Posterior vena cava (tissue), 2 donors: ENCODE measurements around the gene QTRT2. TPM values are rescaled to one million over a fixed set of nuclear protein-coding genes. Genes with fewer than 3 reads are reported as not detected.

ENCODE experiments used
- DNase-seq: peaks from one replicate; pipeline ENCODE4 v3.0.0-alpha.2; 2020; ENCODE audit warnings: low spot score
- intact Hi-C, 2 donors: fragments of 100-400 bp; cut with DNase I; formaldehyde crosslinking; loops; one replicate each; pipeline versions ENCODE4 v1.14.1 to v1.14.2; 2022 to 2023
- long read RNA-seq, 2 donors: library from polyadenylated mRNA; unstranded; transcript quantifications; one replicate each; pipeline ENCODE4 v2.0.0, GENCODE V29; 2020 to 2021
- total RNA-seq, 2 donors: library from RNA; stranded (reverse); fragmentation: NEBNext Ultra II Directional; extraction: Animal tissue kit (Norgen Biotek cat#: 25700); gene quantifications; one replicate each; pipeline ENCODE4 v1.2.1, GENCODE V29; 2021
- donor health status: DM: yes; HTN: yes; CAD: no.
- donor health status: DM: yes; HTN: yes; CAD: no.

Gene QTRT2
- 10 to 100 TPM; 16.4 to 16.9 TPM for total RNA-seq
- long read RNA-seq, donor 1, full-length matches to known transcripts: 3 of 4 reads
- long read RNA-seq, donor 1, partial matches to known transcripts: 1 of 4 reads
- long read RNA-seq, donor 1, other reads (novel, unspliced or antisense): 0 of 4 reads
- long read RNA-seq, donor 2, partial matches to known transcripts: 4 of 5 reads
- long read RNA-seq, donor 2, other reads (novel, unspliced or antisense): 1 of 5 reads

DNA sequence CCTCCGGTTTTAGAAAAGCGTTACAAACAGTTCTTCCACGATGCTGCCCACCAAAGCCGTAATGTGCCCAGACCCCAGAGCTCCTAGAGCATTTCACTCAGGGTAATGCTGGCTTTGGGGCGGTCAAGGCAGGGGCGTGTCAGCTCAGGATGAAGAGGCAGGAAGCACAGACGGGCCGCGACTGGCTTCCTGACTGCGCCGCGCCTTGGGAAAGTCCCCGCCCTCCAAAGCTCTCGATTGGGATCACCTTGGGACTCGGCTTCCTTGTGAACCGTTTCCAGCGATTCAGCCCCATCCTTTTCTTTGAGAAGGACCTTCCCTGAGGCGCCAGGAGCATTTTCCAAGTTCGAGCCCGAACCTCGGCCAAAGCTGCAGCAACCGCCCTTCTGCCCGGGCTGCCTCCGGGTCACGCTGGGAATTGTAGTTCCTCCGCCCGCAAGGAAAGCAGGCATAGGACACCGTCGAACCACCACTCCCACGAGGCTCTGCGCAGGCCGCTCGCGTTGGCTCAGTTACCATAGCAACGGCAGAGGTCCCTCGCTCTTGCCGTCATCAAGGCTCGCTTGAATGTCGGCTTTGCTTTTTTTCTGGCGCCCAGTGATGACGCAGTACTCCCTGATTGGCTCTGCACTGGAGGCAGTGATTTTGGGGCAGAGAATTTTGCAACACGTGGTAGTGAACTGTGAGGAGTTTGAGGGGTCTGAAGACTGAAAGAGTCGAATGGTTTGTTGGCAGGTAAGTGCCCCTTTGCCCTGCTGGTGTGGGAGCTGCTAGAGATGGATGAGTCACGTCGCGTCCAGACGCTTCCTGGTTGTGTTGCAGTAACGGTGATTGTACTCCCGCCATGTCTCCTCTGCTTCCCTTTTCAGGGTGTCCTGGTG, at the start of gene QTRT2, which contains the start of gene CCDC191:
Gene QTRT2 (plus strand): TSS at position 608 of the 881 bp plus-strand sequence. CDS start 8,521 bp downstream, outside the sequence.
Gene CCDC191 (minus strand): TSS at position 397 of the 881 bp plus-strand sequence. CDS start 60 bp downstream, at position 337.
- intact Hi-C loops: no loop called here
- DNase-seq: peak; percentile 99

DNA sequence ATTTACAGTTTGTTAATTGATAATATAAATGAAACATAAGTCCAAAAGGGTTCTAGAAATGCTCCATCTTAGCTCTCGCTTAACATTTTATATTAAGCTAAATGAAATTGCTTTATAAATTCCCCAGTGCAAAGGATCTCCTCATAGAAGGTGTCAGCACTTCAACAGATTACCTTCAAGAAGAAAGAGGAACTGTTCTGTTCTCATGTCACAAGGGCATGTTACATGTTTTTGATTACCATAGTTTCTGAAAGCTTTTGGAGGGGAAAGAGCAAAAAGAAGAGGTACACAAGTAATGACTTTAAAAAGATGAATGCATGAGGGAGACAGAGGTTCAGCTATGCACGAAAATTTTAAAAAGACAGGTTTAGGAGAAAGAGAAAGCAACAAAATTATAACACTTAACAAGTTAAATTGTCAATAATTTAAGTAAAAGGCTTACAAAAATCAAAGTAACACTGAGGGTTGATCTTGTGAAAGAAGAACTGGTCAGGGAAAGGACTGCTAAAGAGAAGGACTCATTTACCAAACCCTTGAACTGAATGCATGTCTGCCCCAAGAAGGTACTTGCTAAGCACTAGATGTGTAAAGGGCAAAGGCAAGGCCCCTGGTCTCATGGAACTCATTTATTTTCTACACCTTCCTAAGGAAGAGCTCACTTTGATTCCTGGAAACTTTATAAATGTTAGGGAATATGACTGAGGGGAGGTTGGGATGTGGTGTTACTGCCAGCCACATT, 45.3 kb upstream of the QTRT2 start:
- no peak for DNase-seq
- intact Hi-C loops: no loop called here

DNA sequence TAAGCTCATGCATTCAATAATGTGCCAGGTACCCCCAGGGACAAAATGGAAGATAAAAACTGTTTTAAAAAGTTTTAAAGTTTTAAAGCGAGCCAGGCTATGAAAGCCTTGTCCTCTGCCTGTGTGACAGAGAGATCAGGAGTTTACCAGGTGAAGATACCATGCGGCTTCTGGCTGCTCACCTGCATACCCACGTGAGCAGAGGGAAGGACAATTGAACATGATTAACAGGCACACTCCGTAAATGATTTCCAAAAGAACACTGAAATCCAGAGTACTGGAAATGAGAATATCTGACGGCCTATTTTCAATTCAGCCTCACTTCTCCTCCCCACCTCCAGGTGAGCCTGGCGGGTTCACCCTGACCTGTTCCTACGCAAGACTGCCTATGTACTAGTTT, 42.3 kb upstream of the QTRT2 start:
- intact Hi-C loops: no loop called here
- DNase-seq: no peak

DNA sequence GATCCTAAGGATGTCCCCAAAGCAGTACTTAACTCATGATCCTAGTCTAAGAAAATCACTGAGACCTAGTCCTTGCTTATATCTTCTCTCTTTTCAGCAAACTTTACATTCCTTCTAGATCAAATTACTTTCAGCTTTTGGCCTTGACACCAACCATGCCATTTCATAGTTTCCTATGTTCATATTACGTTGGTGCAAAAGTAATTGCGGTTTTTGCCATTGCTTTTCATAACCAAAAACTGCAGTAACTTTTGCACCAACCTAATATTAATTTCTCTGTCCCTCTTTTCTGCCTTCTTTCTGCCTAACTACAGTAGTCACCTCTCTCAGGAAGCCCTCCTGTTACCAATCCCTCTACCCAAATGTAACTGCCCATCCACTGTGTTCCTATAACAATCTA, 37.1 kb upstream of the QTRT2 start:
- no peak for DNase-seq
- intact Hi-C loops: no loop called here

DNA sequence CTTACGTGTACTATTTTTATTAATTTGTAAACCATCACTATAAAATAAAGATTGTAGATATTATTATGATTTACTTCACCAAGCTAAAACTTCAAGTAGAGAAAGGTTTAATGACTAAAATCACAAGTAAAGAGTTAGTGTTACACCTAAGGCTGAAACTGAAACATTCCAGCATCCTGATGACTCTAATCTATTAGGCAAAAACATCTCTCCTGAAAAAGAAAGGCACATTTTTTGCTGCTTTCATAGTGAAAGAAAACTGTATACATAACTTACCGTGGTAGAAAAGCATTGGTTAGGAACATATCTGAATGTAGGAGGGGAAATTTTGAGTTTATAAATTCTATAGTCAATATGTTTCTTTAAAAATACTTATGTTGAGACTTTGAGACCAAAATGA, 35.6 kb upstream of the QTRT2 start:
- intact Hi-C loops: no loop called here
- DNase-seq: no peak

DNA sequence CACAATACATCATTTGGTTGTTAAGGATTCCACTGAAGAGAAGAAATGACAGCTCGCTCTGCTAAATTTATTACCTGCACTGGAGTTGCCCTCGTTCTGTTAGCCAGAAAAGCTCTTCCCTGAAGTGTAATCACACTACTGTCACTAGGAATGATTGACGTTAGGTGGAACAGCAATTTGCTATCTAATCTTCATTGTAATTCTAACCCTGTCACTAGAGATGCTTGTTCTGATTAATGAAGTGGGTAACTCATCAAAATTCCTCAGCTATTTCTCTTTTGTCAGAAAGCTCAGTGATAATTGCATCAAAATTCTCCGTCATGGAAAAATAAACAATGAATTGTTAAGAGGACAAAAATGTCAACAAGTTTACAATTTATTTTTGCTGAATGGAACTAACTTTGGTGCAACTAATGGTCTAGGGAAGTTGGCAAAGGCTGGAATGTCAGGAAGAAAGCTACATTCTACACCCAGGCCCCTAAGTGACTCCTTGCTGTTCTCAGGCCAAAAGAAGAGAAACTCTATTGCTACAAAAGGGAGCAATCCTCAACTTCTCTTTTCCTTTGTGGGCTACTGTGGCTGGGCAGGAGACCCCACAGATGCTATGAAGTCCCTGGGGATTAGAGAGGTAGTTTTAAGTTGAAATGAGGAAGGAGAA, 34.3 kb upstream of the QTRT2 start:
- DNase-seq: no peak
- intact Hi-C loops: no loop called here

DNA sequence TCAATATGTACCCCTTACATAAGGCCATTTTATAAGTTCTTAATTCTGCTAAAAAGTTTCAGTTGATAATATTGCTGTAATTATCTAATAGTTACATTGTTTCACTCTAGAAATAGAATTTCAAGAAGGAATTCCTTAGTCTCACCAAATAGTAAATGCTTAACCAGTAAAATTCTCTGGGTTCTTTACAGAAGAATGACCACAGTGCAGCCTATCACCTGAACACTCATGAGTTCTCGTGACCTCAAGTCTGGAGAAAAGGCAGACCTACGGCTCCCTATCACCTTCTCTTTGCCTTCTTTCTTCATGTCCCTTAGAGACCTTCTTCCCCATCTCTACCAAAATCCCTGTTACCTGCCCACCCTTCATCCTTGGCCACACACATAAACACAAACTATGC, 31.1 kb upstream of the QTRT2 start:
- intact Hi-C loops: no loop called here
- DNase-seq: no peak

DNA sequence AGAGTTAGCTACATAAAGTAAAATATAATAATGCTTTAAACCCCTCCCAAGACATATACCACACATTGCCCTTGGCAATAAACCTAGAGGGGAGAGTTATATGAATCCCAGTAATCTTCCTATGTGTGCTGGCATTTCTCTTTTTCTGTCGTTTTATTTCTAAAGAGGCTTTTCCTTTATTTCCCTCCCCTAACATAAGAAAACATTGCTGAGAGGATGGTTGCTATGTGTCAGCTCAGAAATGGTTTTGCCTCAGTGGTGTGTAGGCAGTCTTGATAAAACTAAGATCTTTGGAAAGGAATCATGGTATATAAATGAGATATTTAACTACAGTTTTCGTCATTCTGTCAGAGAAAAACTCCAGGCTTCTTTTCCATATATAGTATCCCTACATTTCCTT, 30.2 kb upstream of the QTRT2 start:
- no peak for DNase-seq
- intact Hi-C loops: no loop called here

DNA sequence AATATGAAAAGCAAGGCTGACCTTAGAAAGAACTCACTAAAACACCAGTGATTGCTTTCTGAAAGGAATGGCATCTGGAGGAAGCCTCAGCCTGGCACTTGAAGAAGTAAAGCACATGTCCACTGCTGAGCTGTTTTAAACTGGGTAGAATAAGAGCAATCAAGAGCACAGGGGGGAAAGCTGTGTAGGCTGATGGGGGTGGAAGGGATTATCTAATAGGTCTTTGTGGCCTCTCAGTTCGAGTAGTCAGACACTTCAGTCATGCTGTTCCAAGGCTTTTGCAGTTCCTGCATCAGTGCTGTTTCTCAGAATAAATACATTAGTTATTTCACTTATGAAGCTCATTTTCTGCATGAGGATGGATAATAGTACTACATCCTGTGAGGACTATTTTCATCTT, 22.8 kb upstream of the QTRT2 start:
- DNase-seq: no peak
- intact Hi-C loops: no loop called here

DNA sequence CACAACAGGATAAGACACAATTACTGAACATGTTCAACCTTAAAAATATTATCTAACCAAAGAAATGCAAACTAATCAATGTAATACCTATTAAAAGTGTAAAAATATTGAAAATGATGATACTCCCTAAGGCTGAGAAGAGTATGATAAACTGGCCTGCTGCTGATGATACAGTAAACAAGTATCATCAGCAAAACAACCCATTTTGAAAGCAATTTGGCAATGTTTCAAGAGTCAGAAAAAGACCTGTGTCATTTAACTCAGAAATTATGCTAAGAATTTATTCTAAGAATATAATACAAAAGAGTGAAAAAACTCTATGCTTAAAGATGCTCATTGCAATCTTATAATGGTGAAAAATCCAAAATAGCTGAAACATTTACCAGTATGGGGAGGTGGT, 22.3 kb upstream of the QTRT2 start:
- intact Hi-C loops: no loop called here
- DNase-seq: no peak

DNA sequence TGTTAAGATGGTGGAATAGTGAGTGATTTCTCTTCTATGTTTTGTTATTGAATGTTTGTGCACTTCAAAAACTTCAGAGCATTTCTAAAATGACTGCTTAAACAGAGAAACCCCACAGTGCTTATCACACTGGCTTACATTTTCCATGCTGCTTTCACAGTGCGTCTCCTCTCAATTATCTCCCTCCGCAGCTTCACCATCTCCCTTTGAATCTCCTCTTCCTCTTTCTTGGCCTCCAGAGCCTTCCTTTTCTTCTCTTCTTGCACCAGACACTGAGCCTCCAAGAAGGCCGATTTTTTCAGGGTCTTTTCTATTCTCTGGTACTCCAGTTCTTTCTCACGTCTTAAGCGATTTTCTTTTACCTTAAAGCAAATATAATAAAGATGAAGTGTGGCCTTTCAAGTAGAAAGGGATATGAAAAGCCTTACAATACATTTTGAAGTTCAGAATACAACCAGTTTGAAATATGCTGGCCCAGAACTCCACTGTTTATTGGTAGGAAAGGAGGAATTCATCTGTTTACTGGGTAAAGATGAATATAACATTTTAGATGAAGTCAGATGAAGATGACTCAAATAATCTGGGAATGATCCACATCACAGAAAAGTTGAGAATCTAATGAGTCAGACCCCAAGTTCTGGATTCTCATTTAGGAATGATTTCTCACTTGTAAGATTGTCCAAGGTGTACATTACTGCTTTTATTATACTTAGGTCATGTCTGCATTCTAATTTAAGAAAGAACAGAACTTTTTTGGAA, 21.6 kb upstream of the QTRT2 start:
- intact Hi-C loops: no loop called here
- no peak for DNase-seq

DNA sequence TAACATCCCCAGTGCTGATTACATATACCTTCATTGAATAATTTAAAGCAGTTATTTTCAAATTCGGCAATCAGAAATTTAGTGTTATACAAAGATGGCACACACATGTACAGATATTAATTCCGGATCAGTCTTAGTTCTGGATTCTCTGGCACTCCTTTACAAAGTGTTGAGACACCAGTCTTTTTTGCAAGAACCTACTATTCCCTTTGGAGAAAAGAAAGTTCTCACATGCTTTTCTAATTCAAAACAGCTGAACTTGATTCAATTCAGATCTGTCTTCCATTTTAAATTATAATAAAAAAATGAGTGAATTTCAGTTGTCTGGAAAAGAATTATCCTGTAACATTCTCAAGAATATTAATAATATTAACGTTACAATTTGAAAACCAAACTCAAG, 20.6 kb upstream of the QTRT2 start:
- DNase-seq: no peak

DNA sequence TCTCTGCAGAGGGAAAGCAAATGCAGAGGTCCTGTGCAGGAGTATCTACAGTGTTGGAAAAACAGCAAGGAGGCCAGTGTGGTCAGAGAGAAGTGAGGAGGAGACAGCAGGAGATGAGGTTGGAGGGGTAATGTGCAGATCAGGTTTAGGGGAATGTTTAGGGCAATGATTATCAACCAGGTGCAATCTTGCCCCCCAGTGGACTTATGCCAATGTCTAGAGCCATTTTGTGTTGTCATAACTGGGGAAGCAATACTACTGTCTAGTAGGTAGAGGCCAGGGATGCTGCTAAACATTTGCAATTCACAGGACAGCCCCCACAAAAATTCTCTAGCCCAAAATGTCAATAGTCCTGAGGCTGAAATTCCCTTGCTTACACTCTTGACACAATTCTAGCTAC, 13.3 kb upstream of the QTRT2 start:
- intact Hi-C loops: no loop called here

More for the DNA sequence above, 20.6 kb upstream of the QTRT2 start:
- intact Hi-C loops: no loop called here

DNA sequence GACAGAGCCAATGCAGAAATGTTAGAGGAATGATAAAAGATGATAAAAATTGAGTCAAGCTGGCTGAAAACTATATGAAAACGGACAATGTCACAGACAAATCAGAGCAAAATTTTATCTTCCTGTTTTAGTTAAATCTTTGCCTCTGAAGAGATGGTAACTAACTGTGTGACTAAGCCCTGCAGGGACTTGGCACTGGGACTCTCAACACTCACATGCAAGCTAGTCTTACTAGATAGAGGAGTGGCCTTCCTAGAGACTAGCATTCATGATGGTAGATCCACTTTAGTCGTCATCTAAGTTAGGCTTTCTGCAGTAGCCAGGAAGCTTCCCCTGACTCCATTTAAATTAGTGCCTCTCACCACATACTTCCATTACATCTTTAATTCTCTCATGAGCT, 4.3 kb upstream of the QTRT2 start:
- intact Hi-C loops: no loop called here
- DNase-seq: no peak

More for the DNA sequence above, 13.3 kb upstream of the QTRT2 start:
- no peak for DNase-seq

DNA sequence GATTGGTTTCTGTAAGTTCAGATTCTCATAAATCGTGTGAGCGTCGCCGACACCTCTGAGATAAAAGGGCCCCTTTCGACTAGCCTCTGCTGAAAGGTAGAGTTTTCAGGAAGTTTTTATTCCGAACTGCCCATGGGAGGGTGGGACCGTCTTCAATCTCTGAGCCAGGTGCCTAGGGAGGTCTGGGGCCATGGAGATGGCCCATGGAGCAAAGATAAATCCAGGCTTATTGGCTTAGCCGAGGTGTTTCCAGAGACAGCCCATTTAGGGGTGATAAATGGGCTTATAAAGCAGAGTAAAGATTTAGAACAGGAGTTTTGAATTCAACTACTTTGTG, 442 bp downstream of the QTRT2 start:
- no peak for DNase-seq
- intact Hi-C loops: no loop called here

DNA sequence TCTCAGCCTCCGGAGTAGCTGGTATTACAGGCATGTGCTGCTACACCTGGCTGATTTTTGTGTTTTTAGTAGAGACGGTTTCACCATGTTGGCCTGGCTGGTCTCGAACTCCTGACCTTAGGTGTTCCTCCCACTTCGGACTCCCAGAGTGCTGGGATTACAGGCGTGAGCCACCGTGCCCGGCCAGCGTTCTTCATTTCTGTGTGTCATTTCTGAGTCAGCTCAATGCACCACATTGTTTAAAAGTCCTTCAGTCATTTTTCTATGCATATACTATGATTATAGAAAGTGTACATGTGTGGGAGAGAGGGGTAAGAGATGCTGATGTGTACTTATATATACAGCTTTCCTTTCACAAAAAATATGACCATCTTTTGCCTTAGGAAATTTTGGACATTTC, 2.1 kb downstream of the QTRT2 start:
- intact Hi-C loops: no loop called here
- DNase-seq: no peak

DNA sequence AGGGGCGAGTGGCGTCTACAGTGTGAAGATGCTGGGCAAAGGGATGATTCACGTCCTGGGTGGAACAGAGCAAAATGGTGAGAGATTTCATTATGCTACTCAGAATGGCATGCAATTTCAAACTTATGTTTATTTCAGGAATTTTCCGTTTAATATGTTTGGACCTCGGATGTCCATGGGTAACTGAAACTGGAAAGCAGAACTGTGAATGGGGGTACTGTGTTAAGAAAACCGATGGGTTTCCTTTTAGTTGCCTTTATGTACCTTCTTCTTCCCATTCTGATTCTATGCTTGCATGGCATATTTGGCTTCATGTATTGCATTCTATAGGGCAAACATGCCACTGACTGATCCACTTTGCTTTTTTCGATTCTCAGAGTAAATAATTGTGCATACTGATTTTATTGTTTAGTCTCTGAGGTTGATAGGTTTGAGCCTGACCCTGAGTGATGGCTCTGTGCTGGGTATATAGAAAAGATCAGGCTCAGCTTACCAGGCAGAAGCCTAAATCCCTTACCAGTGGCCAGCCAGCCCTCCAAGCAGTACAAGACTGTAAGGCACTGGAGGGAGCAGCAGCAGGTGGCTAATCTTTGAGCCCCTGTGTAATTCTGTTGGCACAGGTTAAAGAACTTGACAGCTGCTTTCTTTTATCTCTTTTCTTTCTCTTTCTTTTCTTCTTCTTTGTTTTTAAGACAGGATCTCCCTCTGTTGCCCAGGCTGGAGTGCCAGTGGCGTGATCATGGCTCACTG, 4.5 kb downstream of the QTRT2 start:
- no peak for DNase-seq
- intact Hi-C loops: no loop called here

DNA sequence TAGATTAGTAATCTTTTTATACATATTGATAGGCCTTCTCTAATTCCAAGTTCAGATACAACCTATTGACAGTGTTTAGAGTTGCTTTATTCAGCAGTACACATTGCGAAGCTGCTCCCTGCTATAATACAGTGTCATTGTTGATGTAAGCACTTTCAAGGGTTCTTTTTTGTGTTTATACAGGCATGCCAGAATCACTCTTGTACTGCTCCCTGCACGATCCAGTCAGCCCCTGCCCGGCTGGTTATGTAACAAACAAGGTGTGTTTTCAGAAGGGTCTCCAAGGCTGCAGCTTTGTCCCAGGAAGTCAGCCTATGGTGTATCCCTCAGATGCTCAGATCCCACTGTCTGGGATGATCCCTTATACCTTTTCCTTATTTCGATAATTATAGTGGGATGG, 11.3 kb downstream of the QTRT2 start:
- DNase-seq: no peak
- intact Hi-C loops: no loop called here
